Neuronal stem cell (in vitro differentiated cells): Measurements from ENCODE around the gene SPECC1L.

Experiments
- DNase-seq: peaks from one replicate; pipeline ENCODE4 v3.0.0-alpha.2; 2013; ENCODE audit warnings: low spot score
- H2AFZ ChIP-seq: one replicate; pipeline ENCODE4 v1.6.1; 2013; ENCODE audit warnings: mild to moderate bottlenecking, low read length, inconsistent platforms
- H2AK5ac ChIP-seq: 2 replicates; pipeline ENCODE4 v1.6.1; 2013; ENCODE audit warnings: low read depth, mild to moderate bottlenecking, inconsistent platforms, low read length, moderate library complexity, mixed read lengths
- H2BK120ac ChIP-seq: 2 replicates; pipeline ENCODE4 v1.6.1; 2013; ENCODE audit warnings: low read depth, mild to moderate bottlenecking, inconsistent platforms, low read length, moderate library complexity, mixed read lengths
- H2BK12ac ChIP-seq: one replicate; pipeline ENCODE4 v1.6.1; 2013; ENCODE audit warnings: low read length, inconsistent platforms
- H2BK15ac ChIP-seq: 2 replicates; pipeline ENCODE4 v1.6.1; 2013; ENCODE audit warnings: mild to moderate bottlenecking, low read length, inconsistent platforms, mixed read lengths
- H2BK5ac ChIP-seq: one replicate; pipeline ENCODE4 v1.6.1; 2013; ENCODE audit warnings: inconsistent platforms, mild to moderate bottlenecking, low read length, moderate library complexity
- H3K14ac ChIP-seq: one replicate; pipeline ENCODE4 v1.6.1; 2013; ENCODE audit warnings: low read length, inconsistent platforms
- H3K18ac ChIP-seq: 2 replicates; pipeline ENCODE4 v1.6.1; 2013; ENCODE audit warnings: low read length, inconsistent platforms
- H3K23ac ChIP-seq: 2 replicates; pipeline ENCODE4 v1.6.1; 2013; ENCODE audit warnings: low read depth, mild to moderate bottlenecking, mixed read lengths, low read length, inconsistent platforms; ENCODE audit not compliant: poor library complexity
- H3K27ac ChIP-seq: replicated peaks from 3 replicates; pipeline ENCODE4 v1.5.1; 2013; ENCODE audit warnings: low read length, inconsistent platforms
- H3K27me3 ChIP-seq, 3 experiments: 2 replicates each; pipeline ENCODE4 v1.6.1; 2013; ENCODE audit warnings: low read length in 3 of 3, mild to moderate bottlenecking in 2 of 3, inconsistent platforms in 1 of 3, low read depth in 1 of 3, mixed read lengths in 1 of 3, moderate library complexity in 1 of 3; ENCODE audit not compliant: control insufficient read depth in 3 of 3, insufficient read depth in 3 of 3
- H3K36me3 ChIP-seq, 2 donors: replicated peaks in 1 of 2; 2 replicates each; pipeline ENCODE4 v1.6.1; 2013; ENCODE audit warnings: low read length in 2 of 2; ENCODE audit not compliant: control insufficient read depth in 2 of 2, insufficient read depth in 2 of 2
- H3K4ac ChIP-seq: 2 replicates; pipeline ENCODE4 v1.6.1; 2013; ENCODE audit warnings: inconsistent platforms, mild to moderate bottlenecking, low read length, moderate library complexity
- H3K4me1 ChIP-seq, 2 donors: 1 replicate in 1 of 2; 2 replicates in 1 of 2; pipeline ENCODE4 v1.6.1; 2013; ENCODE audit warnings: low read length in 2 of 2, low read depth in 1 of 2; ENCODE audit not compliant: control insufficient read depth in 2 of 2, insufficient read depth in 1 of 2
- H3K4me2 ChIP-seq: one replicate; pipeline ENCODE4 v1.6.1; 2013; ENCODE audit warnings: mild to moderate bottlenecking, low read length, inconsistent platforms; ENCODE audit not compliant: insufficient read depth, poor library complexity, severe bottlenecking
- H3K4me3 ChIP-seq, 2 donors: 2 replicates each; pipeline ENCODE4 v1.5.1; 2013; ENCODE audit warnings: low read length in 2 of 2, mild to moderate bottlenecking in 2 of 2, inconsistent platforms in 1 of 2, moderate library complexity in 1 of 2
- H3K79me1 ChIP-seq: one replicate; pipeline ENCODE4 v1.6.1; 2013; ENCODE audit warnings: low read depth, mild to moderate bottlenecking, inconsistent platforms, low read length, moderate library complexity
- H3K9ac ChIP-seq: one replicate; pipeline ENCODE4 v1.6.1; 2013; ENCODE audit warnings: mild to moderate bottlenecking, low read depth, low read length, inconsistent platforms; ENCODE audit not compliant: poor library complexity
- H3K9me3 ChIP-seq, 2 donors: replicated peaks in 1 of 2; 2 replicates each; pipeline versions ENCODE3 to v1.6.1; 2013; ENCODE audit warnings: low read length in 2 of 2, mild to moderate bottlenecking in 2 of 2, inconsistent platforms in 1 of 2, low read depth in 1 of 2, mixed read lengths in 1 of 2, moderate library complexity in 1 of 2; ENCODE audit not compliant: control insufficient read depth in 2 of 2, insufficient read depth in 1 of 2
- H4K8ac ChIP-seq: one replicate; pipeline ENCODE4 v1.6.1; 2013; ENCODE audit warnings: low read depth, mild to moderate bottlenecking, inconsistent platforms, low read length, moderate library complexity
- H4K91ac ChIP-seq: one replicate; pipeline ENCODE4 v1.6.1; 2013; ENCODE audit warnings: low read length, low read depth, mild to moderate bottlenecking, inconsistent platforms; ENCODE audit not compliant: poor library complexity
- WGBS, 2 donors: extraction: QIAGEN DNeasy Blood & Tissue Kit; methylation state at CpG; one replicate each; pipeline ENCODE4 v1.1.7; 2013; ENCODE audit warnings: missing lambda C conversion rate in 2 of 2, mixed read lengths in 1 of 2; ENCODE audit not compliant: insufficient read length in 2 of 2, insufficient replicate concordance in 1 of 2; ENCODE audit errors: extremely low coverage in 2 of 2; 5-methylcytosine and 5-hydroxymethylcytosine counted together

Gene SPECC1L

DNA sequence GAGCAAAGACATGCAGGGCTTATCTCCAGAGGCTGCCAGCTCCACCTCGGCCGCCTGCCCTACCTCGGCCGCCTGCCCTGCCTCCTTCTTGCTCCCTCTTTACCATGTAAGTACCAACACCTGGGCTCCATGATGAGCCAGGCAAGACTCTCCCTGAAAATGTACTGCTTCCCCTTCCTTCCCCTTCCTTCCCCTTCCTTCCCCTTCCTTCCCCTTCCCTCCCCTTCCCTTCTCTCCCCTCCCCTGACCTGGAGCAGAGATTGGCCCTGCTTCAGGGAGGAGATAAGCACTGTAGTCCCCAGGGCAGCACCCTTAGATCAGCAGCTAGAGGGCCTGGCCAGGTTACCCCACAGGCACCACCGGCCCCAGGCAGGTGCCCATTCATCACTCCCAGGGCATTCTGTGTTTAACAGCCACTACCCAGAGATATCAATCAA lies 131.3 kb downstream of the SPECC1L start:
- DNase-seq, result no peak
- H4K8ac ChIP-seq, result no peak overlapping the region
- H3K79me1 ChIP-seq, result no peaks in the 10 kb centered on the region
- H3K4ac ChIP-seq, result no peak overlapping the region
- H2BK5ac ChIP-seq, result no peak overlapping the region
- H2AFZ ChIP-seq, result no peak overlapping the region
- H3K9ac ChIP-seq, result no peak overlapping the region
- no peak overlapping the region for H2AK5ac ChIP-seq
- no peak overlapping the region for H3K4me3 ChIP-seq
- no peak overlapping the region for H3K14ac ChIP-seq
- peaks cover 0 to 5% of the 10 kb centered on the region in 2 donors for H3K9me3 ChIP-seq
- peaks cover 4 to 7% of the 10 kb centered on the region in 2 donors for H3K4me1 ChIP-seq
- no peak overlapping the region for H4K91ac ChIP-seq
- H2BK12ac ChIP-seq, result no peak overlapping the region
- H2BK15ac ChIP-seq, result no peak overlapping the region
- H3K23ac ChIP-seq, result no peak overlapping the region
- H3K36me3 ChIP-seq, result peaks cover 9 to 83% of the 10 kb centered on the region in 2 donors
- no peak overlapping the region for H3K18ac ChIP-seq
- H2BK120ac ChIP-seq, result no peak overlapping the region
- WGBS, 2 donors, result no CpG with 5 or more reads among the region's 5 CpGs
- H3K4me2 ChIP-seq, result no peak overlapping the region
- H3K27ac ChIP-seq, result no peak overlapping the region
- no peaks in the 10 kb centered on the region for H3K27me3 ChIP-seq

DNA sequence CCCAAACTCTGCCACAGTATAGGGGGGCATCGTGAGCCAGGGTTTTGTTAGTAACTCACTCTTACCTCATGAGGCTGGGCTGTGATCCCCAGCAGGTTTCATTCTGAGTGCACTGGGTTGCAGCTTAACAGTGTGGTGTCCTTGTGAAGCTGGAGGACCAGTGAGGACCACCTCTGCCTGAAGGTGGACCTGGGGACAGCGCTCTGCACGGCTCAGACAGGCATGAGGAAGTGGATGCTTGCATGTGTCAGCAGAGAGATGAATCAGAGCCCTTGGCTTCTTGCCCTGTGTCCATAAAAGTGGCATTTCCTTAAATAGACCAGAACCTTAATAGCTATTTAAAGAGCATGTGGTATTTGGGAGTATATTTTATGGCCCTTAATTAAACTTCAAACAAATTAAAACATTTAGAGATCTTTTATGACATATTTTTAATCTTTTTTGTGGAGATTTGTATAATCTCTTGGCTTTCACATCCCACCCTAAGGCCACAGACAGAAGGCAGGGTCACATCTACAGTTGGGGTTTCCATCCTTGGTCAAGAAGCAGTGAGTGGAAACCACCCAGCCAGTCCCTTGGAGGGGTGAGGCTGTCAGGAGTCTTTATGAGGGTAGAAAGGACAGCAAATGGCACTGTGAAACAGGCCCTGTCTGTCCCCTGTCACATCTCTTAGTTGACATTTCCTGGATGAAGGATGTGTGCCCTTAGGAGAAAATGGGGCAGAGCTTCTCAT lies 132.0 kb downstream of the SPECC1L start:
- Histone ChIP-seq H2AK5ac (no peak overlapping the region), H2BK5ac (no peak overlapping the region), H2BK12ac (no peak overlapping the region), H2BK120ac (no peak overlapping the region), H3K79me1 (no peaks in the 10 kb centered on the region), H3K4ac (no peak overlapping the region), H3K9me3 (peaks cover 0 to 5% of the 10 kb centered on the region in 2 donors), H2BK15ac (no peak overlapping the region), H3K4me3 (no peak overlapping the region), H3K9ac (peak overlapping the region; percentile 7), H4K91ac (no peak overlapping the region), H3K14ac (no peak overlapping the region), H3K23ac (no peak overlapping the region), H3K27ac (no peak overlapping the region), H3K36me3 (peaks cover 9 to 83% of the 10 kb centered on the region in 2 donors), H3K27me3 (no peaks in the 10 kb centered on the region), H3K4me2 (no peak overlapping the region), H4K8ac (no peak overlapping the region), H3K4me1 (peaks cover 11 to 13% of the 10 kb centered on the region in 2 donors), H3K18ac (no peak overlapping the region), H2AFZ (no peak overlapping the region)
- no peak for DNase-seq
- no CpG with 5 or more reads among the region's 3 CpGs for WGBS, 2 donors

DNA sequence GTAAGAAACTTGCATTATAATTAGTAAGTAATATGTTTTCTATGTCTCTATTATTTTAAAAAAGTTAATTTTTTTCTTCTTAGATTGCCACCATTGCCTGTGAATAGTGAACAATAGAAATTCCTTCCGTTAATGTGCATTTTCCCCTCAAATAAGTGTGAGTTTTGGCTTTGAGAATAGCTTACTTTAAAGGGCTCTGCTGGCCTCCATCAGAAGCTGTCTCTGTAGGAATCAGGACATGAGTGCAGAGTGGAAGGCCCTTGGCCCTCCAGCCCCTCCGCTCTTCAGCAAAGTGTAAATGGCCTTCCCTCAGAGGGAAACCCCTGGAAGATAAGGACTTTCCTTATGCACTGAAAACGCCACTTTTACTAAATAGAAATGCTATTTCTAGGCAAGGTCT lies 132.7 kb downstream of the SPECC1L start:
- Histone ChIP-seq H4K8ac (no peak overlapping the region), H2AK5ac (no peak overlapping the region), H3K23ac (no peak overlapping the region), H2BK15ac (no peak overlapping the region), H3K18ac (no peak overlapping the region), H3K4me2 (no peak overlapping the region), H3K27ac (no peak overlapping the region), H3K9ac (no peak overlapping the region), H3K4me3 (no peak overlapping the region), H4K91ac (no peak overlapping the region), H2BK5ac (no peak overlapping the region), H3K79me1 (peaks cover 1% of the 10 kb centered on the region), H2AFZ (no peak overlapping the region), H3K36me3 (peaks cover 4 to 83% of the 10 kb centered on the region in 2 donors), H3K4ac (no peak overlapping the region), H3K4me1 (peaks cover 11 to 12% of the 10 kb centered on the region in 2 donors), H2BK120ac (no peak overlapping the region), H3K9me3 (peaks cover 0 to 5% of the 10 kb centered on the region in 2 donors), H2BK12ac (no peak overlapping the region), H3K14ac (no peak overlapping the region), H3K27me3 (no peaks in the 10 kb centered on the region)
- no CpG with 5 or more reads among the region's 3 CpGs for WGBS, 2 donors
- DNase-seq, result no peak

DNA sequence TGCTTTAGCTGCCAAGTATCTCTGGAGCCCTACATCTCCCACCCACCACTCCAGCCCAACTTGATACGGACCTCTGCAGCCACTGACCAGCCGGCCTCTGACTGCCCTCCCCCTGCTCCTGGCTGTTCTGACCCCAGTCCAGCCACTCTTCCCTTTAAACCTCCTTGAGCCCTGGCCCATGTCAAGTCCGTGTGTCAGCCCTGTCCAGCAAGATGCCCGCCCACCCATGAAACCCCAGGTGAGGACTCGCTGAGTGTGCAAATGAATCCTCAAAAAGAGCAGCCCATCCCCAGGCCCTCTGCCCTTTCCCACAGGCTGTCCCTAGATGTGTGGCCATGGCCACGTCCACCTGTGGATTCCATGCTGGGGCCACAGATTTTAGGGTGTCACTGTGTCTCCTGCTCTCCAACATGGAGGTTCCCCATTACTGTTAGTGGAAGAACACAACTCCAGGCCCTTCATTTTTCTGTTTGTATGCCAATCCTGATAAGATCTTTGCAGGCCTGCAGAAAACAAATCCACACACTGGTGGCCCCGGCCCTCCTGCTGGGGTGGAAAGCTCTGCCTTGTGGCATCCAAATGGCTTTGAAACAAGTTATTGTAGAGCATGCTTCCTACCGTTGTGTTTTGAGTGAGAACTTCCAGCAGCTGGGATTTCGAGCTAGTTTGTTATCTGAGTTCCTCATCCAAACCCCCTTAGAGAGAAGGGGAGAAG lies 134.1 kb downstream of the SPECC1L start:
- Histone ChIP-seq H3K4me1 (peaks cover 11 to 12% of the 10 kb centered on the region in 2 donors), H2BK5ac (no peak overlapping the region), H3K9me3 (peaks cover 0 to 5% of the 10 kb centered on the region in 2 donors), H3K27ac (no peak overlapping the region), H3K27me3 (no peaks in the 10 kb centered on the region), H4K8ac (no peak overlapping the region), H2BK12ac (no peak overlapping the region), H2BK120ac (no peak overlapping the region), H2BK15ac (no peak overlapping the region), H3K18ac (no peak overlapping the region), H4K91ac (no peak overlapping the region), H2AK5ac (no peak overlapping the region), H3K4ac (no peak overlapping the region), H3K9ac (no peak overlapping the region), H3K36me3 (peaks cover 6 to 79% of the 10 kb centered on the region in 2 donors), H2AFZ (no peak overlapping the region), H3K23ac (no peak overlapping the region), H3K79me1 (peaks cover 1% of the 10 kb centered on the region), H3K14ac (no peak overlapping the region), H3K4me3 (no peak overlapping the region), H3K4me2 (no peak overlapping the region)
- DNase-seq, result no peak
- no CpG with 5 or more reads among the region's 9 CpGs for WGBS, 2 donors
